ENCODE results near the gene PHF5A. TPM values are rescaled to one million over a fixed set of nuclear protein-coding genes. Genes with fewer than 3 reads are reported as not detected.

The PHF5A gene
- total RNA-seq, 1 donor from 2014 or later: 88.9 TPM

- no peak for TF ChIP-seq CTCF (conservative IDR thresholded peaks at IDR 0.05)
- Mint-ChIP-seq H3K27ac (ENCODE audit: unreplicated experiment) (peak overlapping the region; percentile 92), H3K9me3 (no peaks in the 10 kb centered on the region), H3K4me1 (peaks cover 29% of the 10 kb centered on the region), H3K4me3 (peak overlapping the region; percentile 73), H3K27me3 (ENCODE audit: low read depth) (no peaks in the 10 kb centered on the region), H3K36me3 (ENCODE audit: low read depth) (no peaks in the 10 kb centered on the region)
- peak; percentile 12 for DNase-seq (ENCODE audit: low read depth, low spot score)
Measured at GRCh38 chr22:41479671-41480396, 11.3 kb upstream of the PHF5A start.

- TF ChIP-seq CTCF (conservative IDR thresholded peaks at IDR 0.05): no peak
- H3K36me3 Mint-ChIP-seq (ENCODE audit: low read depth): no peaks in the 10 kb centered on the region
- H3K27ac Mint-ChIP-seq (ENCODE audit: unreplicated experiment): peak overlapping the region; percentile 71
- H3K27me3 Mint-ChIP-seq (ENCODE audit: low read depth): no peaks in the 10 kb centered on the region
- DNase-seq (ENCODE audit: low read depth, low spot score): no peak
- H3K9me3 Mint-ChIP-seq: no peaks in the 10 kb centered on the region
- H3K4me1 Mint-ChIP-seq: peaks cover 29% of the 10 kb centered on the region
- peak overlapping the region; percentile 73 for H3K4me3 Mint-ChIP-seq
Measured at GRCh38 chr22:41478891-41479521, 10.5 kb upstream of the PHF5A start.

GRCh38 chr22:41478473-41478872 lies 10.0 kb upstream of the PHF5A start:
- H3K9me3 Mint-ChIP-seq: no peaks in the 10 kb centered on the region
- no peaks in the 10 kb centered on the region for H3K27me3 Mint-ChIP-seq (ENCODE audit: low read depth)
- no peak overlapping the region for H3K4me3 Mint-ChIP-seq
- no peak for DNase-seq (ENCODE audit: low read depth, low spot score)
- TF ChIP-seq CTCF (conservative IDR thresholded peaks at IDR 0.05): no peak
- peaks cover 29% of the 10 kb centered on the region for H3K4me1 Mint-ChIP-seq
- H3K27ac Mint-ChIP-seq (ENCODE audit: unreplicated experiment): no peak overlapping the region
- H3K36me3 Mint-ChIP-seq (ENCODE audit: low read depth): no peaks in the 10 kb centered on the region

- no peak overlapping the region for H3K27ac Mint-ChIP-seq (ENCODE audit: unreplicated experiment)
- H3K27me3 Mint-ChIP-seq (ENCODE audit: low read depth): no peaks in the 10 kb centered on the region
- TF ChIP-seq CTCF (conservative IDR thresholded peaks at IDR 0.05): no peak
- DNase-seq (ENCODE audit: low read depth, low spot score): no peak
- H3K4me3 Mint-ChIP-seq: no peak overlapping the region
- peaks cover 24% of the 10 kb centered on the region for H3K4me1 Mint-ChIP-seq
- no peaks in the 10 kb centered on the region for H3K9me3 Mint-ChIP-seq
- H3K36me3 Mint-ChIP-seq (ENCODE audit: low read depth): no peaks in the 10 kb centered on the region
Measured at GRCh38 chr22:41474872-41475451, 6.5 kb upstream of the PHF5A start.

- no peaks in the 10 kb centered on the region for H3K9me3 Mint-ChIP-seq
- H3K4me1 Mint-ChIP-seq: peaks cover 31% of the 10 kb centered on the region
- DNase-seq (ENCODE audit: low read depth, low spot score): no peak
- peak overlapping the region; percentile 36 for H3K4me3 Mint-ChIP-seq
- no peak for TF ChIP-seq CTCF (conservative IDR thresholded peaks at IDR 0.05)
- no peaks in the 10 kb centered on the region for H3K27me3 Mint-ChIP-seq (ENCODE audit: low read depth)
- H3K36me3 Mint-ChIP-seq (ENCODE audit: low read depth): peaks cover 6% of the 10 kb centered on the region
- H3K27ac Mint-ChIP-seq (ENCODE audit: unreplicated experiment): no peak overlapping the region
Measured at GRCh38 chr22:41471568-41471967, 3.1 kb upstream of the PHF5A start.
